HepG2 (cell line): ENCODE data around the gene PTX4. TPM values are rescaled to one million over a fixed set of nuclear protein-coding genes. Genes with fewer than 3 reads are reported as not detected.

Experiments
- ATM ChIP-seq: fragments of 450-650 bp; IDR thresholded peaks from 2 replicates; pipeline ENCODE4 v1.7.1; 2017; ENCODE audit warnings: mild to moderate bottlenecking, borderline replicate concordance
- BRD4 ChIP-seq: sonication (generic); formaldehyde crosslinking; IDR thresholded peaks from 2 replicates; pipeline ENCODE4 v1.4.0; 2020; ENCODE audit warnings: missing genetic modification reagents
- GPN1 ChIP-seq: sonication (generic); formaldehyde crosslinking; IDR thresholded peaks from 2 replicates; pipeline ENCODE4 v1.5.1; 2020; ENCODE audit warnings: missing genetic modification reagents, borderline replicate concordance
- HNRNPL ChIP-seq: fragments of 200-400 bp; formaldehyde crosslinking; IDR thresholded peaks from 2 replicates; pipeline ENCODE4 v1.6.1; 2017; ENCODE audit warnings: mild to moderate bottlenecking, low read depth, low read length
- KAT8 ChIP-seq: IDR thresholded peaks from 2 replicates; pipeline ENCODE4 v1.6.1; 2016; ENCODE audit warnings: missing genetic modification reagents, missing compliant biosample characterization
- KMT2B ChIP-seq: IDR thresholded peaks from 2 replicates; pipeline ENCODE4 v1.6.1; 2016; ENCODE audit warnings: missing genetic modification reagents, missing compliant biosample characterization
- MXI1 ChIP-seq: IDR thresholded peaks from 3 replicates; pipeline ENCODE4 v1.6.1; 2012; ENCODE audit warnings: low read depth, low read length, inconsistent platforms, borderline replicate concordance
- NFKBIZ ChIP-seq: IDR thresholded peaks from 2 replicates; pipeline ENCODE4 v1.6.1; 2018; ENCODE audit warnings: missing genetic modification reagents, missing compliant biosample characterization
- PAWR ChIP-seq: sonication (generic); formaldehyde crosslinking; IDR thresholded peaks from 2 replicates; pipeline ENCODE4 v1.4.0; 2020; ENCODE audit warnings: missing genetic modification reagents, mild to moderate bottlenecking, borderline replicate concordance
- SAP130 ChIP-seq: IDR thresholded peaks from 2 replicates; pipeline ENCODE4 v1.6.1; 2016; ENCODE audit warnings: low read depth
- SP1 ChIP-seq, 2 experiments: fragments of 450-650 bp in 1 of 2; sonication (generic) in 1 of 2; formaldehyde crosslinking in 1 of 2; IDR thresholded peaks; 2 replicates each; pipeline versions ENCODE4 v1.4.0 to v1.6.1; 2016 to 2020; ENCODE audit warnings: missing genetic modification reagents in 1 of 2
- ZIK1 ChIP-seq: sonication (generic); formaldehyde crosslinking; IDR thresholded peaks from 2 replicates; pipeline ENCODE4 v1.5.0; 2020; ENCODE audit warnings: mild to moderate bottlenecking, low read depth, missing genetic modification reagents, borderline replicate concordance
- ZNF232 ChIP-seq: sonication (generic); formaldehyde crosslinking; IDR thresholded peaks from 2 replicates; pipeline ENCODE4 v1.4.0; 2020; ENCODE audit warnings: missing genetic modification reagents, borderline replicate concordance
- ZNF335 ChIP-seq: sonication (generic); formaldehyde crosslinking; IDR thresholded peaks from 2 replicates; pipeline ENCODE4 v1.4.0; 2020; ENCODE audit warnings: missing genetic modification reagents
- ZNF343 ChIP-seq: sonication (generic); formaldehyde crosslinking; IDR thresholded peaks from 2 replicates; pipeline ENCODE4 v1.4.0; 2020; ENCODE audit warnings: mild to moderate bottlenecking, missing genetic modification reagents
- ZNF350 ChIP-seq: sonication (generic); formaldehyde crosslinking; IDR thresholded peaks from 2 replicates; pipeline ENCODE4 v1.4.0; 2020; ENCODE audit warnings: mild to moderate bottlenecking, low read depth, missing genetic modification reagents, borderline replicate concordance
- ZNF367 ChIP-seq: sonication (generic); formaldehyde crosslinking; IDR thresholded peaks from 2 replicates; pipeline ENCODE4 v1.4.0; 2020; ENCODE audit warnings: missing genetic modification reagents, borderline replicate concordance
- ZNF577 ChIP-seq: sonication (generic); formaldehyde crosslinking; IDR thresholded peaks from 2 replicates; pipeline ENCODE4 v1.4.0; 2020; ENCODE audit warnings: mild to moderate bottlenecking, low read depth, missing genetic modification reagents, borderline replicate concordance
- ZNF709 ChIP-seq: sonication (generic); formaldehyde crosslinking; IDR thresholded peaks from 2 replicates; pipeline ENCODE4 v1.5.0; 2020; ENCODE audit warnings: mild to moderate bottlenecking, missing genetic modification reagents
- ZNF713 ChIP-seq: sonication (generic); formaldehyde crosslinking; IDR thresholded peaks from 2 replicates; pipeline ENCODE4 v1.4.0; 2020; ENCODE audit warnings: mild to moderate bottlenecking, missing genetic modification reagents
- polyA plus RNA-seq, 8 experiments: library from polyadenylated mRNA; depleted of rRNA in 3 of 8; stranded (reverse) in 7 of 8; unstranded in 1 of 8; fragments of >200 nt; fragmentation: Illumina TruSeq in 4 of 8; extraction: Trizol in 4 of 8; gene quantifications; 2 replicates each; pipeline versions ENCODE4 v1.2.1 to v1.2.3, GENCODE V29; 2011 to 2016; ENCODE audit warnings: low read depth in 4 of 8, missing spikeins in 1 of 8, mixed read lengths in 1 of 8; ENCODE audit not compliant: insufficient read depth in 1 of 8
- total RNA-seq, 5 experiments: library from RNA; depleted of rRNA; stranded (reverse); fragments of >200 nt; fragmentation: Illumina TruSeq; extraction: Trizol; gene quantifications; 2 replicates each; pipeline ENCODE4 v1.2.3, GENCODE V29; 2016; ENCODE audit warnings: low read depth in 1 of 5
- TF ChIP-seq, protein P1 (sequence below): sonication (generic); formaldehyde crosslinking; IDR thresholded peaks from 2 replicates; pipeline ENCODE4 v1.9.0; 2021; ENCODE audit warnings: missing genetic modification reagents, mild to moderate bottlenecking, borderline replicate concordance
- TF ChIP-seq, protein P2 (sequence below): sonication (generic); formaldehyde crosslinking; IDR thresholded peaks from 2 replicates; pipeline ENCODE4 v1.4.0; 2020; ENCODE audit warnings: missing genetic modification reagents
- TF ChIP-seq, protein P3 (sequence below): sonication (generic); formaldehyde crosslinking; IDR thresholded peaks from 2 replicates; pipeline ENCODE4 v1.5.0; 2020; ENCODE audit warnings: missing genetic modification reagents, mild to moderate bottlenecking, borderline replicate concordance
- TF ChIP-seq, protein P4 (sequence below): sonication (generic); formaldehyde crosslinking; IDR thresholded peaks from 2 replicates; pipeline ENCODE4 v1.4.0; 2020; ENCODE audit warnings: missing genetic modification reagents

PTX4 gene
- total and polyA plus RNA-seq, 2 of the 13 experiments (the other 11 are each of a cell fraction or from before 2014, with no cell fraction given), result 0.04 TPM; not detected in 1

DNA sequence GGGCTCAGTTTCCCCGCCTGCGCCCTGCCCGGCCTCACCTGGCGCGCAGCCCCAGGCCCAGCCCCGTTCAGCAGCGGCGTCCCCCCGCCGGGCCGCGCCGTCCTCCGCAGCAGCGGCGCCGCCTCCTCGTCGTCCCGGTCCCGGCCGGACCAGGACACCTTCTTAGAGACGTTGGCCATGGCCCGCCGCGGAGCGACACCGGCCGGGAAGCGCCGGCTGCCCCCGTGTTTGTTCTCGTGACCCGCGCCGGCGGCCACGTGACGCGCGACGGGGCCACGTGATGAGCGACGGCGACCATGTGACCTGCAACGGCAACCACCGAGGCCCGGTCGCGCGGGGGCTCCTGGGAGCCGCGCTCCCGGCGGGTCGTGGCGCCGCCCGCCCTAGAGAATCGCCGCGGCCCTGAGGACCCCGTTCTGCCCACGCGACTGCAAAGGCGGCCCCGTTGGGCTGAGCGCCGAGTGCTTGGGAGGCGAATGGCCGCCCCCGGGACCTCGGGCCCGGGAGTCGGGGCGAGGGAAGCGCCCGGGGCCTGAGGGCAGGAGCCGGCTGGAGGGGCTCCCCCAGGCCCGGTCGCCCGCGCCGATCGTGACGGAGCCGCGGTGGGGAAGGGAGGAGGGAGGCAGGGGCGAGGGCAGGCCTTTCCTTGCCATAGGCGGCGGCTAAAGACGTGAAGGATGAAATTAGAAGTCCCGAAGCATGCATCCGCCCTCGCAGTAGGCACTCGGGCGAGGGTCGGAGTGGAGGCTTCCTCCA lies 13.8 kb downstream of the PTX4 start, which contains the start of gene CLCN7 (continued):
- TF ChIP-seq, protein P1, sequence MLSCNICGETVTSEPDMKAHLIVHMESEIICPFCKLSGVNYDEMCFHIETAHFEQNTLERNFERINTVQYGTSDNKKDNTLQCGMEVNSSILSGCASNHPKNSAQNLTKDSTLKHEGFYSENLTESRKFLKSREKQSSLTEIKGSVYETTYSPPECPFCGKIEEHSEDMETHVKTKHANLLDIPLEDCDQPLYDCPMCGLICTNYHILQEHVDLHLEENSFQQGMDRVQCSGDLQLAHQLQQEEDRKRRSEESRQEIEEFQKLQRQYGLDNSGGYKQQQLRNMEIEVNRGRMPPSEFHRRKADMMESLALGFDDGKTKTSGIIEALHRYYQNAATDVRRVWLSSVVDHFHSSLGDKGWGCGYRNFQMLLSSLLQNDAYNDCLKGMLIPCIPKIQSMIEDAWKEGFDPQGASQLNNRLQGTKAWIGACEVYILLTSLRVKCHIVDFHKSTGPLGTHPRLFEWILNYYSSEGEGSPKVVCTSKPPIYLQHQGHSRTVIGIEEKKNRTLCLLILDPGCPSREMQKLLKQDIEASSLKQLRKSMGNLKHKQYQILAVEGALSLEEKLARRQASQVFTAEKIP (CRISPR knock-in tag), result no peak
- TF ChIP-seq ZNF713 (CRISPR knock-in tag), result peak; percentile 55; the same call in 1 of the 2 replicates
- TF ChIP-seq GPN1, result no peak; the same call in 1 of the 2 replicates
- TF ChIP-seq, protein P2, sequence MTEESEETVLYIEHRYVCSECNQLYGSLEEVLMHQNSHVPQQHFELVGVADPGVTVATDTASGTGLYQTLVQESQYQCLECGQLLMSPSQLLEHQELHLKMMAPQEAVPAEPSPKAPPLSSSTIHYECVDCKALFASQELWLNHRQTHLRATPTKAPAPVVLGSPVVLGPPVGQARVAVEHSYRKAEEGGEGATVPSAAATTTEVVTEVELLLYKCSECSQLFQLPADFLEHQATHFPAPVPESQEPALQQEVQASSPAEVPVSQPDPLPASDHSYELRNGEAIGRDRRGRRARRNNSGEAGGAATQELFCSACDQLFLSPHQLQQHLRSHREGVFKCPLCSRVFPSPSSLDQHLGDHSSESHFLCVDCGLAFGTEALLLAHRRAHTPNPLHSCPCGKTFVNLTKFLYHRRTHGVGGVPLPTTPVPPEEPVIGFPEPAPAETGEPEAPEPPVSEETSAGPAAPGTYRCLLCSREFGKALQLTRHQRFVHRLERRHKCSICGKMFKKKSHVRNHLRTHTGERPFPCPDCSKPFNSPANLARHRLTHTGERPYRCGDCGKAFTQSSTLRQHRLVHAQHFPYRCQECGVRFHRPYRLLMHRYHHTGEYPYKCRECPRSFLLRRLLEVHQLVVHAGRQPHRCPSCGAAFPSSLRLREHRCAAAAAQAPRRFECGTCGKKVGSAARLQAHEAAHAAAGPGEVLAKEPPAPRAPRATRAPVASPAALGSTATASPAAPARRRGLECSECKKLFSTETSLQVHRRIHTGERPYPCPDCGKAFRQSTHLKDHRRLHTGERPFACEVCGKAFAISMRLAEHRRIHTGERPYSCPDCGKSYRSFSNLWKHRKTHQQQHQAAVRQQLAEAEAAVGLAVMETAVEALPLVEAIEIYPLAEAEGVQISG (CRISPR knock-in tag), result peak; percentile 91
- peak; percentile 56; the same call in 1 of the 2 replicates for TF ChIP-seq NFKBIZ (CRISPR knock-in tag)
- peak; percentile 99 for TF ChIP-seq SAP130 (CRISPR knock-in tag)
- peak; percentile 69 for TF ChIP-seq ZNF335 (CRISPR knock-in tag)
- peak; percentile 71; the same call in 1 of the 2 replicates for TF ChIP-seq BRD4 (CRISPR knock-in tag)
- TF ChIP-seq ZNF350 (CRISPR knock-in tag), result no peak
- TF ChIP-seq, protein P3, sequence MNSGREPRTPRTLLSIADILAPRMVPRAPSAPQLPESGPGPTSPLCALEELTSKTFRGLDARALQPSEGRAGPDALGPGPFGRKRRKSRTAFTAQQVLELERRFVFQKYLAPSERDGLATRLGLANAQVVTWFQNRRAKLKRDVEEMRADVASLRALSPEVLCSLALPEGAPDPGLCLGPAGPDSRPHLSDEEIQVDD (CRISPR knock-in tag), result peak; percentile 81; the same call in 1 of the 2 replicates
- peak; percentile 79; the same call in 1 of the 2 replicates for TF ChIP-seq ZNF232 (CRISPR knock-in tag)
- no peak for TF ChIP-seq SP1 (IDR thresholded peaks at IDR 0.05)
- peak; percentile 40; the same call in 1 of the 2 replicates for TF ChIP-seq SP1 (CRISPR knock-in tag; IDR thresholded peaks at IDR 0.05)
- peak; percentile 90 for TF ChIP-seq KMT2B
- TF ChIP-seq, protein P4, sequence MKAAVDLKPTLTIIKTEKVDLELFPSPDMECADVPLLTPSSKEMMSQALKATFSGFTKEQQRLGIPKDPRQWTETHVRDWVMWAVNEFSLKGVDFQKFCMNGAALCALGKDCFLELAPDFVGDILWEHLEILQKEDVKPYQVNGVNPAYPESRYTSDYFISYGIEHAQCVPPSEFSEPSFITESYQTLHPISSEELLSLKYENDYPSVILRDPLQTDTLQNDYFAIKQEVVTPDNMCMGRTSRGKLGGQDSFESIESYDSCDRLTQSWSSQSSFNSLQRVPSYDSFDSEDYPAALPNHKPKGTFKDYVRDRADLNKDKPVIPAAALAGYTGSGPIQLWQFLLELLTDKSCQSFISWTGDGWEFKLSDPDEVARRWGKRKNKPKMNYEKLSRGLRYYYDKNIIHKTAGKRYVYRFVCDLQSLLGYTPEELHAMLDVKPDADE (CRISPR knock-in tag), result peak; percentile 89
- no peak for TF ChIP-seq ZNF577 (CRISPR knock-in tag)
- no peak for TF ChIP-seq ZNF367
- TF ChIP-seq ZNF709 (CRISPR knock-in tag), result peak; percentile 94
- peak; percentile 98 for TF ChIP-seq KAT8 (CRISPR knock-in tag)
- peak; percentile 92; the same call in 1 of the 2 replicates for TF ChIP-seq ZNF343 (CRISPR knock-in tag)
- peak; percentile 86; the same call in 1 of the 3 replicates for TF ChIP-seq MXI1
- no peak for TF ChIP-seq HNRNPL
- TF ChIP-seq ATM, result no peak
- peak; percentile 93; the same call in 1 of the 2 replicates for TF ChIP-seq ZIK1 (CRISPR knock-in tag)
- TF ChIP-seq PAWR (CRISPR knock-in tag), result no peak
